Fibroblast of lung (primary cell): ENCODE data around the gene BIN1. TPM values are rescaled to one million over a fixed set of nuclear protein-coding genes. Genes with fewer than 3 reads are reported as not detected.

Experiments used
- DNase-seq, 2 donors: peaks; one replicate each; pipeline versions ENCODE4 v3.0.0 to v3.0.0-alpha.2; 2010; ENCODE audit warnings: low read depth in 2 of 2
- H2AFZ ChIP-seq: 2 replicates; pipeline ENCODE4 v1.5.1; 2012; ENCODE audit warnings: low read length, control low read depth, inconsistent platforms
- H3K27ac ChIP-seq: 2 replicates; pipeline ENCODE4 v1.5.1; 2011; ENCODE audit warnings: low read length, control low read depth; ENCODE audit not compliant: insufficient read depth
- H3K27me3 ChIP-seq: 2 replicates; pipeline ENCODE4 v1.5.1; 2011; ENCODE audit warnings: mild to moderate bottlenecking, low read length; ENCODE audit not compliant: control insufficient read depth, insufficient read depth
- H3K36me3 ChIP-seq: 2 replicates; pipeline ENCODE4 v1.5.1; 2011; ENCODE audit warnings: low read length; ENCODE audit not compliant: control insufficient read depth, insufficient read depth
- H3K4me1 ChIP-seq: 2 replicates; pipeline ENCODE4 v1.5.1; 2011; ENCODE audit warnings: low read length; ENCODE audit not compliant: control insufficient read depth, insufficient read depth; ENCODE audit errors: extremely low read depth
- H3K4me2 ChIP-seq: 2 replicates; pipeline ENCODE4 v1.5.1; 2011; ENCODE audit warnings: low read length, control low read depth; ENCODE audit not compliant: insufficient read depth; ENCODE audit errors: extremely low read depth
- H3K4me3 ChIP-seq, 4 experiments: fragments of 200-600 bp in 1 of 4; sonication (generic) in 1 of 4; replicated peaks in 1 of 4; 2 replicates each; pipeline ENCODE4 v1.5.1; 2011 to 2016; ENCODE audit warnings: low read length in 4 of 4, low read depth in 3 of 4, mild to moderate bottlenecking in 3 of 4, control low read depth in 2 of 4, inconsistent platforms in 1 of 4, mixed read lengths in 1 of 4; ENCODE audit not compliant: insufficient read depth in 1 of 4; ENCODE audit errors: control extremely low read depth in 1 of 4
- H3K79me2 ChIP-seq: 2 replicates; pipeline ENCODE4 v1.5.1; 2012; ENCODE audit warnings: mild to moderate bottlenecking, low read length, inconsistent platforms; ENCODE audit not compliant: control insufficient read depth, insufficient read depth
- H3K9ac ChIP-seq: 2 replicates; pipeline ENCODE4 v1.5.1; 2011; ENCODE audit warnings: mild to moderate bottlenecking, low read length, control low read depth; ENCODE audit not compliant: insufficient read depth
- H3K9me3 ChIP-seq: 2 replicates; pipeline ENCODE4 v1.5.1; 2012; ENCODE audit warnings: low read depth, low read length; ENCODE audit not compliant: control insufficient read depth, insufficient read depth
- H4K20me1 ChIP-seq: 2 replicates; pipeline ENCODE4 v1.5.1; 2011; ENCODE audit warnings: low read length; ENCODE audit not compliant: control insufficient read depth, insufficient read depth; ENCODE audit errors: extremely low read depth
- CTCF ChIP-seq, 2 donors: IDR thresholded peaks in 1 of 2; conservative IDR thresholded peaks in 1 of 2; 1 replicate in 1 of 2; 2 replicates in 1 of 2; pipeline ENCODE4 v1.5.1; 2011 to 2012; ENCODE audit warnings: low read length in 2 of 2, control low read depth in 1 of 2, inconsistent platforms in 1 of 2, low read depth in 1 of 2, mild to moderate bottlenecking in 1 of 2
- EZH2 ChIP-seq: IDR thresholded peaks from 2 replicates; pipeline ENCODE4 v1.5.1; 2012; ENCODE audit warnings: low read length, control low read depth, mild to moderate bottlenecking; ENCODE audit errors: missing control alignments
- polyA plus RNA-seq, 2 donors: library from polyadenylated mRNA; depleted of rRNA in 1 of 2; stranded (reverse) in 1 of 2; unstranded in 1 of 2; fragments of >200 nt; gene quantifications; 2 replicates each; pipeline ENCODE4 v1.2.1, GENCODE V29; 2011 to 2012; ENCODE audit warnings: missing spikeins in 1 of 2
- total RNA-seq: library from RNA; depleted of rRNA; stranded (reverse); fragments of >200 nt; gene quantifications from 2 replicates; pipeline ENCODE4 v1.2.1, GENCODE V29; 2014

The BIN1 gene
- total and polyA plus RNA-seq, 2 donors (not counting 1 experiment from before 2014, with no cell fraction given): 17.3 to 68.7 TPM

- no peaks in the 10 kb centered on the region for H4K20me1 ChIP-seq
- no peak for TF ChIP-seq CTCF (conservative IDR thresholded peaks at IDR 0.05 in 1 of 2, IDR thresholded peaks at IDR 0.05 in 1 of 2; ENCODE audit: low read depth in 1 of 2, low read length in 2 of 2)
- TF ChIP-seq EZH2: no peak
- no peak overlapping the region for H3K4me2 ChIP-seq
- H3K27me3 ChIP-seq: no peaks in the 10 kb centered on the region
- no peak overlapping the region for H2AFZ ChIP-seq
- peaks cover 8% of the 10 kb centered on the region for H3K4me1 ChIP-seq
- DNase-seq: no peak
- H3K79me2 ChIP-seq: no peaks in the 10 kb centered on the region
- no peak overlapping the region for H3K27ac ChIP-seq
- no peak overlapping the region for H3K9ac ChIP-seq
- H3K9me3 ChIP-seq: no peaks in the 10 kb centered on the region
- H3K4me3 ChIP-seq: no peak overlapping the region
- no peaks in the 10 kb centered on the region for H3K36me3 ChIP-seq
Observed at GRCh38 chr2:127093648-127094210, 13.2 kb downstream of the BIN1 start.

GRCh38 chr2:127092901-127093516 is 13.9 kb downstream of the BIN1 start:
- Histone ChIP-seq H3K9me3 (no peaks in the 10 kb centered on the region), H3K9ac (no peak overlapping the region), H3K27ac (no peak overlapping the region), H3K79me2 (no peaks in the 10 kb centered on the region), H3K4me2 (no peak overlapping the region), H3K36me3 (no peaks in the 10 kb centered on the region), H3K4me3 (no peak overlapping the region), H3K27me3 (no peaks in the 10 kb centered on the region), H4K20me1 (no peaks in the 10 kb centered on the region), H3K4me1 (peaks cover 8% of the 10 kb centered on the region), H2AFZ (no peak overlapping the region)
- TF ChIP-seq EZH2 (no peak), CTCF (conservative IDR thresholded peaks at IDR 0.05 in 1 of 2, IDR thresholded peaks at IDR 0.05 in 1 of 2; ENCODE audit: low read depth in 1 of 2, low read length in 2 of 2) (no peak)
- no peak for DNase-seq

GRCh38 chr2:127092306-127092705 is 14.6 kb downstream of the BIN1 start:
- Histone ChIP-seq H2AFZ (no peak overlapping the region), H3K27me3 (no peaks in the 10 kb centered on the region), H3K36me3 (no peaks in the 10 kb centered on the region), H3K27ac (no peak overlapping the region), H4K20me1 (no peaks in the 10 kb centered on the region), H3K4me2 (no peak overlapping the region), H3K9ac (no peak overlapping the region), H3K9me3 (no peaks in the 10 kb centered on the region), H3K79me2 (no peaks in the 10 kb centered on the region), H3K4me1 (peaks cover 14% of the 10 kb centered on the region), H3K4me3 (no peak overlapping the region)
- no peak for DNase-seq
- TF ChIP-seq CTCF (conservative IDR thresholded peaks at IDR 0.05 in 1 of 2, IDR thresholded peaks at IDR 0.05 in 1 of 2; ENCODE audit: low read depth in 1 of 2, low read length in 2 of 2): no peak
- TF ChIP-seq EZH2: no peak
